Measurements from ENCODE around the gene ZNF397.

Gene ZNF397

DNA sequence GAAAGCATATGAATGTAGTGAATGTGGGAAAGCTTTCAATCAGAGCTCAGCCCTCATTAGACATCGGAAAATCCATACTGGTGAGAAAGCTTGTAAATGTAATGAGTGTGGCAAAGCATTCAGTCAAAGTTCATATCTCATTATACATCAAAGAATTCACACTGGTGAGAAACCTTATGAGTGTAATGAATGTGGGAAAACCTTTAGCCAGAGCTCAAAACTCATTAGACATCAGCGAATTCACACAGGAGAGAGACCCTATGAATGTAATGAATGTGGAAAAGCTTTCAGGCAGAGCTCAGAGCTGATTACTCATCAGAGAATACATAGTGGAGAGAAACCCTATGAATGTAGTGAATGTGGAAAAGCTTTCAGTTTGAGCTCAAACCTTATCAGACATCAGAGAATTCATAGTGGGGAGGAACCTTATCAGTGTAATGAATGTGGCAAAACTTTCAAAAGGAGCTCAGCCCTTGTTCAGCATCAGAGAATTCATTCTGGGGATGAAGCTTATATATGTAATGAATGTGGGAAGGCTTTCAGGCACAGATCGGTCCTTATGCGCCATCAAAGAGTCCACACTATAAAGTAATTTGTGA lies 5.0 kb downstream of the ZNF397 start:
- Histone ChIP-seq H3K4me1 (ENCODE audit: insufficient read depth, low read length, severe bottlenecking) (peaks cover 7% of the 10 kb centered on the region), H3K79me2 (ENCODE audit: insufficient read depth, low read length) (peaks cover 6% of the 10 kb centered on the region; the same call in 1 of the 2 replicates), H4K20me1 (ENCODE audit: insufficient read depth, low read length) (no peaks in the 10 kb centered on the region), H3K9me2 (ENCODE audit: low read depth, low read length) (no peaks in the 10 kb centered on the region), H3K9ac (ENCODE audit: low read length) (no peak overlapping the region), H2AFZ (ENCODE audit: low read length) (no peak overlapping the region), H3K4me3 (ENCODE audit: low read depth, low read length, poor library complexity, severe bottlenecking) (no peak overlapping the region), H3F3A (ENCODE audit: insufficient read depth, low read length) (no peaks in the 10 kb centered on the region), H3K4me2 (ENCODE audit: low read length) (no peak overlapping the region), H3K9me3 (ENCODE audit: low read length) (peaks cover 67% of the 10 kb centered on the region), H3K27me3 (ENCODE audit: insufficient read depth, low read length) (no peaks in the 10 kb centered on the region), H3K27ac (ENCODE audit: low read depth, low read length, poor library complexity, severe bottlenecking) (no peak overlapping the region), H3K36me3 (ENCODE audit: insufficient read depth, low read length) (peaks cover 86% of the 10 kb centered on the region)
- TF ChIP-seq, protein P1, sequence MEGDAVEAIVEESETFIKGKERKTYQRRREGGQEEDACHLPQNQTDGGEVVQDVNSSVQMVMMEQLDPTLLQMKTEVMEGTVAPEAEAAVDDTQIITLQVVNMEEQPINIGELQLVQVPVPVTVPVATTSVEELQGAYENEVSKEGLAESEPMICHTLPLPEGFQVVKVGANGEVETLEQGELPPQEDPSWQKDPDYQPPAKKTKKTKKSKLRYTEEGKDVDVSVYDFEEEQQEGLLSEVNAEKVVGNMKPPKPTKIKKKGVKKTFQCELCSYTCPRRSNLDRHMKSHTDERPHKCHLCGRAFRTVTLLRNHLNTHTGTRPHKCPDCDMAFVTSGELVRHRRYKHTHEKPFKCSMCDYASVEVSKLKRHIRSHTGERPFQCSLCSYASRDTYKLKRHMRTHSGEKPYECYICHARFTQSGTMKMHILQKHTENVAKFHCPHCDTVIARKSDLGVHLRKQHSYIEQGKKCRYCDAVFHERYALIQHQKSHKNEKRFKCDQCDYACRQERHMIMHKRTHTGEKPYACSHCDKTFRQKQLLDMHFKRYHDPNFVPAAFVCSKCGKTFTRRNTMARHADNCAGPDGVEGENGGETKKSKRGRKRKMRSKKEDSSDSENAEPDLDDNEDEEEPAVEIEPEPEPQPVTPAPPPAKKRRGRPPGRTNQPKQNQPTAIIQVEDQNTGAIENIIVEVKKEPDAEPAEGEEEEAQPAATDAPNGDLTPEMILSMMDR (IDR thresholded peaks at IDR 0.05; ENCODE audit: low read length), result no peak
- no peak for TF ChIP-seq EZH2 (IDR thresholded peaks at IDR 0.05; ENCODE audit: borderline replicate concordance, low read length)

DNA sequence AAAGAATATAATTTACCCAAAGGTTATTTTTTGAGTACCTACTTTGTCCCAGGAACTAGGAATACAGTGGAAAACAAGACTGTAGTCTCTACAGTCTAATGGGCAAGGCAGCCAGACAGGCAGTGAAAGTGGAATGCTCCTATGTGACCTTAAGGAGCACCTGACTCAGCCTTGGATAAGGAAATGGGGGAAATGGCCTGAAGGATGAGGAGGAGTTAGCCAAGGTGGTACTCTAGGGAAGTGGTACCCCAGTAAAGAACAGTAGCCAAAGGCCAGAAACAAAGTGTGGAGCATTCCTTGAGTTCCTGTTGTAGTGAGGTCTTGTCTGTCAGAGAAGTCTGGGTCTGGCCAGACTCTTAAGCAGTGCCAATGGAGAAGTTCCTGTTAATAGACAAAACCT lies 6.0 kb downstream of the ZNF397 start:
- no peak overlapping the region for H3K9ac ChIP-seq (ENCODE audit: low read length)
- H3K27me3 ChIP-seq (ENCODE audit: insufficient read depth, low read length), result no peaks in the 10 kb centered on the region
- H3K4me3 ChIP-seq (ENCODE audit: low read depth, low read length, poor library complexity, severe bottlenecking), result no peak overlapping the region
- no peaks in the 10 kb centered on the region for H4K20me1 ChIP-seq (ENCODE audit: insufficient read depth, low read length)
- no peak overlapping the region for H2AFZ ChIP-seq (ENCODE audit: low read length)
- peaks cover 6% of the 10 kb centered on the region; the same call in 1 of the 2 replicates for H3K79me2 ChIP-seq (ENCODE audit: insufficient read depth, low read length)
- H3F3A ChIP-seq (ENCODE audit: insufficient read depth, low read length), result no peaks in the 10 kb centered on the region
- H3K27ac ChIP-seq (ENCODE audit: low read depth, low read length, poor library complexity, severe bottlenecking), result no peak overlapping the region
- TF ChIP-seq, protein P1 (IDR thresholded peaks at IDR 0.05; ENCODE audit: low read length), result no peak
- no peak for TF ChIP-seq EZH2 (IDR thresholded peaks at IDR 0.05; ENCODE audit: borderline replicate concordance, low read length)
- H3K9me2 ChIP-seq (ENCODE audit: low read depth, low read length), result no peaks in the 10 kb centered on the region
- H3K36me3 ChIP-seq (ENCODE audit: insufficient read depth, low read length), result peaks cover 92% of the 10 kb centered on the region
- peaks cover 2% of the 10 kb centered on the region for H3K4me1 ChIP-seq (ENCODE audit: insufficient read depth, low read length, severe bottlenecking)
- H3K4me2 ChIP-seq (ENCODE audit: low read length), result no peak overlapping the region
- peaks cover 68% of the 10 kb centered on the region for H3K9me3 ChIP-seq (ENCODE audit: low read length)

DNA sequence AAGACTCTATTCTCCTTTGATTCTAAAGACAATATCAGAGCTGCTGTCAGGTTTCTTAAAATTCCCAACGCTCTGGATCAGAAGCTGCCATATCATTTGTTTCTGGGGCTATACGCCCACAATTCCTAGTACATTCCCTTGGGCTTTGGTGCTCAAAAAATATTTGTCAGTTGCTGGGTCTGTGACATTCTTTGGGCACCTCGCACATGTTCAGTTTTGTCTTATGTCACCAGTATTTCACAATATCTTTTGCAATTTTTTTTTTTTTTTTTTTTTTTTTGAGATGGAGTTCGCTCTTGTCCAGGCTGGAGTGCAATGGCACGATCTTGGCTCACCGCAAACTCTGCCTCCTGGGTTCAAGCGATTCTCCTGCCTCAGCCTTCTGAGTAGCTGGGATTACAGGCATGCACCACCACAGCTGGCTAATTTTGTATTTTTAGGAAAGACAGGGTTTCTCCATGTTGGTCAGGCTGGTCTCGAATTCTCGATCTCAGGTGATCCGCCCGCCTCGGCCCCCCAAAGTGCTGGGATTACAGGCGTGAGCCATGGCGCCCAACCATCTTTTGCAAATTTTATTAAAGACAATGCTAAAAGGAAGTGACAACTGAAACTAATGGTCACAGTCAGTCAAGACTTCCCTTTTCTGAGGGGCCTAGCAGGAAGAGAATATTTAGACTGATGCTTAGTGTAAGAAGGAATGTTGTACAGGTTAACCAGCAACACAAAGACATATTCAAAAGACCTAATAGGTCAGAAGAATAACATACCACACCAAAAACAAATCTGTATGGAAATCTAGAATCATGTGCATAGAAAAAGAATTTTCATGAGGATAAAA lies 6.8 kb downstream of the ZNF397 start:
- Histone ChIP-seq H3K27ac (ENCODE audit: low read depth, low read length, poor library complexity, severe bottlenecking) (no peak overlapping the region), H2AFZ (ENCODE audit: low read length) (no peak overlapping the region), H3K36me3 (ENCODE audit: insufficient read depth, low read length) (peaks cover 87% of the 10 kb centered on the region), H3K27me3 (ENCODE audit: insufficient read depth, low read length) (no peaks in the 10 kb centered on the region), H3K4me2 (ENCODE audit: low read length) (no peak overlapping the region), H3K4me1 (ENCODE audit: insufficient read depth, low read length, severe bottlenecking) (no peaks in the 10 kb centered on the region), H3F3A (ENCODE audit: insufficient read depth, low read length) (no peaks in the 10 kb centered on the region), H4K20me1 (ENCODE audit: insufficient read depth, low read length) (no peaks in the 10 kb centered on the region), H3K9me2 (ENCODE audit: low read depth, low read length) (no peaks in the 10 kb centered on the region), H3K79me2 (ENCODE audit: insufficient read depth, low read length) (peaks cover under 1% of the 10 kb centered on the region; the same call in 1 of the 2 replicates), H3K9me3 (ENCODE audit: low read length) (peaks cover 70% of the 10 kb centered on the region), H3K9ac (ENCODE audit: low read length) (no peak overlapping the region), H3K4me3 (ENCODE audit: low read depth, low read length, poor library complexity, severe bottlenecking) (no peak overlapping the region)
- TF ChIP-seq, protein P1 (IDR thresholded peaks at IDR 0.05; ENCODE audit: low read length), result no peak
- no peak for TF ChIP-seq EZH2 (IDR thresholded peaks at IDR 0.05; ENCODE audit: borderline replicate concordance, low read length)
